CD14-positive monocyte (primary cell): ENCODE data around the gene EIF1AD. TPM values are rescaled to one million over a fixed set of nuclear protein-coding genes. Genes with fewer than 3 reads are reported as not detected.

ENCODE experiments used
- DNase-seq, 3 donors: peaks; one replicate each; pipeline ENCODE4 v3.0.0-alpha.2; 2011 to 2022
- H2AFZ ChIP-seq: 2 replicates; pipeline ENCODE4 v1.6.0; 2012; ENCODE audit warnings: mild to moderate bottlenecking, low read depth, low read length, inconsistent platforms; ENCODE audit not compliant: insufficient read depth, poor library complexity, severe bottlenecking
- H3K27ac ChIP-seq, 2 donors: 1 replicate in 1 of 2; 2 replicates in 1 of 2; pipeline ENCODE4 v1.5.1; 2012 to 2013; ENCODE audit warnings: low read length in 2 of 2, control low read depth in 1 of 2, inconsistent platforms in 1 of 2, low read depth in 1 of 2, mild to moderate bottlenecking in 1 of 2
- H3K27me3 ChIP-seq, 2 donors: one replicate each; pipeline versions ENCODE4 v1.6.0 to v1.6.1; 2011 to 2013; ENCODE audit warnings: low read length in 2 of 2; ENCODE audit not compliant: control insufficient read depth in 2 of 2, insufficient read depth in 2 of 2
- H3K36me3 ChIP-seq, 2 donors: replicated peaks in 1 of 2; 1 replicate in 1 of 2; 2 replicates in 1 of 2; pipeline versions ENCODE4 v1.5.1 to v1.6.1; 2012 to 2013; ENCODE audit warnings: low read length in 2 of 2, control low read depth in 1 of 2, inconsistent platforms in 1 of 2, mild to moderate bottlenecking in 1 of 2; ENCODE audit not compliant: insufficient read depth in 2 of 2, control insufficient read depth in 1 of 2
- H3K4me1 ChIP-seq, 2 donors: 1 replicate in 1 of 2; 2 replicates in 1 of 2; pipeline versions ENCODE4 v1.5.1 to v1.6.1; 2012 to 2013; ENCODE audit warnings: low read length in 2 of 2, control low read depth in 1 of 2, inconsistent platforms in 1 of 2, mild to moderate bottlenecking in 1 of 2, moderate library complexity in 1 of 2; ENCODE audit not compliant: insufficient read depth in 2 of 2, control insufficient read depth in 1 of 2
- H3K4me2 ChIP-seq: replicated peaks from 2 replicates; pipeline ENCODE3; 2012; ENCODE audit warnings: low read length, moderate library complexity, mild to moderate bottlenecking; ENCODE audit not compliant: poor library complexity, severe bottlenecking; ENCODE audit errors: extremely low read depth
- H3K4me3 ChIP-seq, 3 experiments: fragments of 200-600 bp in 1 of 3; sonication (generic) in 1 of 3; replicated peaks in 1 of 3; 1 replicate in 2 of 3; 2 replicates in 1 of 3; pipeline ENCODE4 v1.5.1; 2011 to 2013; ENCODE audit warnings: low read length in 3 of 3, mild to moderate bottlenecking in 3 of 3, control low read depth in 2 of 3, low read depth in 2 of 3, inconsistent platforms in 1 of 3, moderate library complexity in 1 of 3
- H3K79me2 ChIP-seq: 2 replicates; pipeline ENCODE4 v1.6.0; 2012; ENCODE audit warnings: mild to moderate bottlenecking, control low read depth, inconsistent platforms, low read length, moderate library complexity; ENCODE audit not compliant: insufficient read depth
- H3K9ac ChIP-seq: 2 replicates; pipeline ENCODE4 v1.6.0; 2017; ENCODE audit warnings: low read length, mild to moderate bottlenecking; ENCODE audit not compliant: insufficient read depth, poor library complexity, severe bottlenecking
- H3K9me3 ChIP-seq, 2 donors: replicated peaks in 1 of 2; 1 replicate in 1 of 2; 2 replicates in 1 of 2; pipeline versions ENCODE4 v1.5.1 to v1.6.1; 2012 to 2013; ENCODE audit warnings: low read length in 2 of 2, control low read depth in 1 of 2; ENCODE audit not compliant: control insufficient read depth in 1 of 2, insufficient read depth in 1 of 2
- H4K20me1 ChIP-seq: 2 replicates; pipeline ENCODE4 v1.6.0; 2012; ENCODE audit warnings: mild to moderate bottlenecking, low read length, control low read depth, moderate library complexity; ENCODE audit not compliant: insufficient read depth
- H3K27ac Mint-ChIP-seq, 7 donors: one replicate each; pipeline ENCODE4 v1.8.0; 2020; ENCODE audit warnings: mild to moderate bottlenecking in 7 of 7, mixed read lengths in 7 of 7, moderate library complexity in 6 of 7, inconsistent platforms in 2 of 7
- H3K27me3 Mint-ChIP-seq, 3 donors: one replicate each; pipeline ENCODE4 v1.8.0; 2021 to 2022; ENCODE audit warnings: low read depth in 3 of 3, mild to moderate bottlenecking in 3 of 3, mixed read lengths in 3 of 3, moderate library complexity in 3 of 3, inconsistent platforms in 1 of 3
- H3K36me3 Mint-ChIP-seq, 2 donors: one replicate each; pipeline ENCODE4 v1.8.0; 2020; ENCODE audit warnings: mixed read lengths in 2 of 2, inconsistent platforms in 1 of 2, mild to moderate bottlenecking in 1 of 2
- H3K4me1 Mint-ChIP-seq: one replicate; pipeline ENCODE4 v1.8.0; 2020; ENCODE audit warnings: mild to moderate bottlenecking, mixed read lengths
- H3K4me3 Mint-ChIP-seq, 2 donors: one replicate each; pipeline ENCODE4 v1.8.0; 2020; ENCODE audit warnings: mild to moderate bottlenecking in 2 of 2, mixed read lengths in 2 of 2, moderate library complexity in 1 of 2
- H3K9me3 Mint-ChIP-seq, 7 donors: one replicate each; pipeline ENCODE4 v1.8.0; 2020 to 2022; ENCODE audit warnings: mixed read lengths in 7 of 7, mild to moderate bottlenecking in 6 of 7, moderate library complexity in 6 of 7, inconsistent platforms in 2 of 7
- CTCF ChIP-seq: fragments of 200-600 bp; IDR thresholded peaks from one replicate; pipeline ENCODE4 v1.8.0; 2022; ENCODE audit warnings: antibody characterized with exemption, mild to moderate bottlenecking
- WGBS: methylation state at CpG from one replicate; pipeline ENCODE4 v1.1.5; 2013; ENCODE audit warnings: missing lambda C conversion rate; ENCODE audit not compliant: insufficient coverage; 5-methylcytosine and 5-hydroxymethylcytosine counted together
- intact Hi-C, 2 donors: fragments of 100-400 bp; cut with micrococcal nuclease; formaldehyde crosslinking; loops; one replicate each; pipeline versions ENCODE4 v1.15.0 to v1.15.1; 2023
- polyA plus RNA-seq, 3 donors: library from polyadenylated mRNA; depleted of rRNA in 1 of 3; unstranded in 2 of 3; stranded (reverse) in 1 of 3; fragments of 300-500 nt in 2 of 3; fragments of >200 nt in 1 of 3; fragmentation: Illumina TruSeq in 2 of 3; gene quantifications; 1 replicate in 2 of 3; 2 replicates in 1 of 3; pipeline ENCODE4 v1.2.3, GENCODE V29; 2012 to 2021

Gene EIF1AD
- polyA plus RNA-seq, 3 donors, result 16.4 to 23.1 (median 18.2) TPM

GRCh38 chr11:66008468-66009101 lies 6.6 kb upstream of the EIF1AD start:
- no peaks in the 10 kb centered on the region for H3K9me3 ChIP-seq
- no peak overlapping the region for H3K27ac Mint-ChIP-seq
- no peak overlapping the region for H3K9ac ChIP-seq
- peaks cover 21 to 23% of the 10 kb centered on the region in 2 donors for H3K4me1 ChIP-seq
- H3K4me1 Mint-ChIP-seq, result peaks cover 22% of the 10 kb centered on the region
- no peak overlapping the region for H3K27ac ChIP-seq
- no peak overlapping the region for H3K4me2 ChIP-seq
- intact Hi-C loops, result no loop called here
- TF ChIP-seq CTCF, result no peak
- peaks cover 0 to 5% (median 2%) of the 10 kb centered on the region in 7 donors for H3K9me3 Mint-ChIP-seq
- 54% methylated on average over 7 of the region's 10 CpGs for WGBS
- H3K27me3 ChIP-seq, result peaks cover 14 to 23% of the 10 kb centered on the region in 2 donors
- H3K4me3 Mint-ChIP-seq, result no peak overlapping the region
- H3K79me2 ChIP-seq, result peaks cover 7% of the 10 kb centered on the region
- peak overlapping the region; percentile 23 for H2AFZ ChIP-seq
- H3K36me3 ChIP-seq, result peaks cover 10 to 26% of the 10 kb centered on the region in 2 donors
- DNase-seq, result no peak
- H3K4me3 ChIP-seq, result no peak overlapping the region
- H3K36me3 Mint-ChIP-seq, result peaks cover 10 to 28% of the 10 kb centered on the region in 2 donors
- peaks cover 22 to 35% (median 34%) of the 10 kb centered on the region in 3 donors for H3K27me3 Mint-ChIP-seq
- no peaks in the 10 kb centered on the region for H4K20me1 ChIP-seq

- Mint-ChIP-seq H3K36me3 (peaks cover 11 to 30% of the 10 kb centered on the region in 2 donors), H3K27ac (no peak overlapping the region), H3K4me3 (no peak overlapping the region), H3K27me3 (peaks cover 22 to 34% (median 33%) of the 10 kb centered on the region in 3 donors), H3K4me1 (peaks cover 22% of the 10 kb centered on the region), H3K9me3 (peaks cover 0 to 5% (median 2%) of the 10 kb centered on the region in 7 donors)
- H3K27me3 ChIP-seq, result peaks cover 14 to 23% of the 10 kb centered on the region in 2 donors
- H3K79me2 ChIP-seq, result peaks cover 12% of the 10 kb centered on the region
- peaks cover 10 to 26% of the 10 kb centered on the region in 2 donors for H3K36me3 ChIP-seq
- TF ChIP-seq CTCF, result no peak
- H4K20me1 ChIP-seq, result peaks cover under 1% of the 10 kb centered on the region
- WGBS, result no CpG with 5 or more reads among the region's 2 CpGs
- H3K9me3 ChIP-seq, result no peaks in the 10 kb centered on the region
- no peak overlapping the region for H3K4me3 ChIP-seq
- no peak overlapping the region for H3K4me2 ChIP-seq
- DNase-seq, result no peak
- peaks cover 20 to 23% of the 10 kb centered on the region in 2 donors for H3K4me1 ChIP-seq
- H2AFZ ChIP-seq, result no peak overlapping the region
- intact Hi-C loops, result no loop called here
- H3K27ac ChIP-seq, result no peak overlapping the region
- no peak overlapping the region for H3K9ac ChIP-seq
These were observed 6.1 kb upstream of the EIF1AD start for GRCh38 chr11:66008095-66008467.
